ENCODE measurements around the gene SETBP1.
A peak's percentile ranks its signal among the peaks of the same experiment; 100 is the strongest.

Gene SETBP1

DNA sequence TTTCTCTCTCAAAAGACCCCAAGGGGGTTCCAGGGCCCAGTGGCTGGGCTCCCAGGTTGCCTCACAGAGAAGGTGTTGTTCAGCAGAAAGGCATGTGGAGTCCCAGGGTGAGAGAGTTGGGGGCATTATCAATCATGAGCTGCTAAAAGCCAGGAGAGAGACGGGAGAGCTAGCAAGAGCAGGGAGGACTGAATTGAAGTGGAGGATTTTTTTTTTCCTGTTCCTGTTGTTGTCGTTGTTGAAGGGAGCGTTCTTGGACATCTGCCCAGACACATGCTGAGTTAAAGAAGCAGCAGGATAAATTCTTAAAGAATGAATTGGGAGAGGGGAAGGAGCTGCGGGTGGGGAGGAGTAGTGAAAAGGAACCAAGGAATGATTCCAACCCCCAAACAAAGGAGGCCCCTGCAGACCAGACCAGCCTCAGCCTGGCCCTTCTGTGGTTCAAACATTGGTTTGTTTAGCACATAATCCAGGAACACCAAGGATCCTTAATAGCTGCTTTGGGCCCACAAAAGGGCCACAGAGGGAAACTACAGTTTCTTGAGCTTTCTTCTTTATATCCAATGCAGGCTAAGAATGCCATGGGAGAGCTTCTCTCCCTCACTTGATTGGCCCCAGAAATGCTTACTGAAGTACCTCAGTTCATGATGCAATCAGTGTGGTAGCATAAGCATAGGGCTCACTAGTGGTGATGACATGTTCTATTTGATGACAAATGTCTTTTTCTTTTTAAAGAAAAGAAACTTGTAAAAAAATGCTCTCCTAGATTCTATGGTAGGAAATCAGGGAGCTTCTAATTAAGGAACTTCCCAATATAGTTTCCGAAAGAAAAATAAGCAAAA lies 146.0 kb downstream of the SETBP1 start (continued):
- TF ChIP-seq ZIC2 (tag by site-specific recombination; IDR thresholded peaks at IDR 0.05): peak; percentile 90
- TF ChIP-seq, protein P1, sequence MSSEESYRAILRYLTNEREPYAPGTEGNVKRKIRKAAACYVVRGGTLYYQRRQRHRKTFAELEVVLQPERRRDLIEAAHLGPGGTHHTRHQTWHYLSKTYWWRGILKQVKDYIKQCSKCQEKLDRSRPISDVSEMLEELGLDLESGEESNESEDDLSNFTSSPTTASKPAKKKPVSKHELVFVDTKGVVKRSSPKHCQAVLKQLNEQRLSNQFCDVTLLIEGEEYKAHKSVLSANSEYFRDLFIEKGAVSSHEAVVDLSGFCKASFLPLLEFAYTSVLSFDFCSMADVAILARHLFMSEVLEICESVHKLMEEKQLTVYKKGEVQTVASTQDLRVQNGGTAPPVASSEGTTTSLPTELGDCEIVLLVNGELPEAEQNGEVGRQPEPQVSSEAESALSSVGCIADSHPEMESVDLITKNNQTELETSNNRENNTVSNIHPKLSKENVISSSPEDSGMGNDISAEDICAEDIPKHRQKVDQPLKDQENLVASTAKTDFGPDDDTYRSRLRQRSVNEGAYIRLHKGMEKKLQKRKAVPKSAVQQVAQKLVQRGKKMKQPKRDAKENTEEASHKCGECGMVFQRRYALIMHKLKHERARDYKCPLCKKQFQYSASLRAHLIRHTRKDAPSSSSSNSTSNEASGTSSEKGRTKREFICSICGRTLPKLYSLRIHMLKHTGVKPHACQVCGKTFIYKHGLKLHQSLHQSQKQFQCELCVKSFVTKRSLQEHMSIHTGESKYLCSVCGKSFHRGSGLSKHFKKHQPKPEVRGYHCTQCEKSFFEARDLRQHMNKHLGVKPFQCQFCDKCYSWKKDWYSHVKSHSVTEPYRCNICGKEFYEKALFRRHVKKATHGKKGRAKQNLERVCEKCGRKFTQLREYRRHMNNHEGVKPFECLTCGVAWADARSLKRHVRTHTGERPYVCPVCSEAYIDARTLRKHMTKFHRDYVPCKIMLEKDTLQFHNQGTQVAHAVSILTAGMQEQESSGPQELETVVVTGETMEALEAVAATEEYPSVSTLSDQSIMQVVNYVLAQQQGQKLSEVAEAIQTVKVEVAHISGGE (tag by site-specific recombination; conservative IDR thresholded peaks at IDR 0.05; ENCODE audit: low read depth): 0 out of 2 replicates have a peak, but pooled peaks have one; percentile 39
- TF ChIP-seq, protein P2, sequence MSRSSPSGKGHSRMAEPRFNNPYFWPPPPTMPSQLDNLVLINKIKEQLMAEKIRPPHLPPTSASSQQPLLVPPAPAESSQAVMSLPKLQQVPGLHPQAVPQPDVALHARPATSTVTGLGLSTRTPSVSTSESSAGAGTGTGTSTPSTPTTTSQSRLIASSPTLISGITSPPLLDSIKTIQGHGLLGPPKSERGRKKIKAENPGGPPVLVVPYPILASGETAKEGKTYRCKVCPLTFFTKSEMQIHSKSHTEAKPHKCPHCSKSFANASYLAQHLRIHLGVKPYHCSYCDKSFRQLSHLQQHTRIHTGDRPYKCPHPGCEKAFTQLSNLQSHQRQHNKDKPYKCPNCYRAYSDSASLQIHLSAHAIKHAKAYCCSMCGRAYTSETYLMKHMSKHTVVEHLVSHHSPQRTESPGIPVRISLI (tag by site-specific recombination; IDR thresholded peaks at IDR 0.05): 0 out of 2 replicates have a peak, but pooled peaks have one; percentile 15
- peak; percentile 31 for TF ChIP-seq ZNF335 (tag by site-specific recombination; conservative IDR thresholded peaks at IDR 0.05)
- peak; percentile 30; the same call in 1 of the 2 replicates for TF ChIP-seq ZFP69B (tag by site-specific recombination; IDR thresholded peaks at IDR 0.05)
- TF ChIP-seq, protein P3, sequence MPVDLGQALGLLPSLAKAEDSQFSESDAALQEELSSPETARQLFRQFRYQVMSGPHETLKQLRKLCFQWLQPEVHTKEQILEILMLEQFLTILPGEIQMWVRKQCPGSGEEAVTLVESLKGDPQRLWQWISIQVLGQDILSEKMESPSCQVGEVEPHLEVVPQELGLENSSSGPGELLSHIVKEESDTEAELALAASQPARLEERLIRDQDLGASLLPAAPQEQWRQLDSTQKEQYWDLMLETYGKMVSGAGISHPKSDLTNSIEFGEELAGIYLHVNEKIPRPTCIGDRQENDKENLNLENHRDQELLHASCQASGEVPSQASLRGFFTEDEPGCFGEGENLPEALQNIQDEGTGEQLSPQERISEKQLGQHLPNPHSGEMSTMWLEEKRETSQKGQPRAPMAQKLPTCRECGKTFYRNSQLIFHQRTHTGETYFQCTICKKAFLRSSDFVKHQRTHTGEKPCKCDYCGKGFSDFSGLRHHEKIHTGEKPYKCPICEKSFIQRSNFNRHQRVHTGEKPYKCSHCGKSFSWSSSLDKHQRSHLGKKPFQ (tag by site-specific recombination; IDR thresholded peaks at IDR 0.05): 0 out of 2 replicates have a peak, but pooled peaks have one; percentile 51

DNA sequence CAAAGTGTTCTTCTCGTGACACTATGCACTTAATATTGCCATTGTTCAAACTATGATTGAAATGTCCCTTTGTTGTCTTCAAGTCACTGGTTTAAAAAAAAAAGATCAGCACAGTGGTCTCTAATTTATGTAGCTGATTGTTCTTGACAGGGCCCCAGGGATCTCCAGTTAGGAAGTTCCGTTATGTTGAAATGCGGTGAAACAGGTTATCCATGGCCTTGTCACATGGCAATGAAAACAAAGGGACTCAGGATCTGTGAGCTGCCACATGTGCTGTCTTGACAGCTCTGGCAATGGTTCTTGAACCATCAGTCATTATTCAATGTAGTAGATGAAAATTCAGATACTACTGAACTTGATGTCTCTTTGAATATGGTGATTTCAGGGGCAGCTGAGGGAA lies 147.4 kb downstream of the SETBP1 start:
- CTCF ChIA-PET: interaction anchor here (0.7 to 3.3 kb wide), 3 partner anchors 385 to 698 kb away, joined by 3 to 9 read pairs (median 3); no protein-coding TSS in a partner anchor
- Histone ChIP-seq H3K27ac (ENCODE audit: extremely low read depth, low read depth, low read length) (no peak overlapping the region), H3K36me3 (ENCODE audit: control insufficient read depth in 2 of 2, insufficient read depth in 1 of 2, low read length in 2 of 2) (no peaks in the 10 kb centered on the region), H3K4me3 (ENCODE audit: low read depth, low read length) (no peak overlapping the region), H3K9me3 (ENCODE audit: control insufficient read depth, insufficient read depth, low read depth, low read length) (no peaks in the 10 kb centered on the region), H3K4me1 (ENCODE audit: control insufficient read depth, insufficient read depth, low read length) (peaks cover 20% of the 10 kb centered on the region)
- POLR2A ChIA-PET: no interaction called here
- no peak for TF ChIP-seq ZNF341 (tag by site-specific recombination; IDR thresholded peaks at IDR 0.05; ENCODE audit: low read depth)
- no peak for TF ChIP-seq ZNF571 (tag by site-specific recombination; IDR thresholded peaks at IDR 0.05)
- TF ChIP-seq, protein P4, sequence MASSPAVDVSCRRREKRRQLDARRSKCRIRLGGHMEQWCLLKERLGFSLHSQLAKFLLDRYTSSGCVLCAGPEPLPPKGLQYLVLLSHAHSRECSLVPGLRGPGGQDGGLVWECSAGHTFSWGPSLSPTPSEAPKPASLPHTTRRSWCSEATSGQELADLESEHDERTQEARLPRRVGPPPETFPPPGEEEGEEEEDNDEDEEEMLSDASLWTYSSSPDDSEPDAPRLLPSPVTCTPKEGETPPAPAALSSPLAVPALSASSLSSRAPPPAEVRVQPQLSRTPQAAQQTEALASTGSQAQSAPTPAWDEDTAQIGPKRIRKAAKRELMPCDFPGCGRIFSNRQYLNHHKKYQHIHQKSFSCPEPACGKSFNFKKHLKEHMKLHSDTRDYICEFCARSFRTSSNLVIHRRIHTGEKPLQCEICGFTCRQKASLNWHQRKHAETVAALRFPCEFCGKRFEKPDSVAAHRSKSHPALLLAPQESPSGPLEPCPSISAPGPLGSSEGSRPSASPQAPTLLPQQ (tag by site-specific recombination; IDR thresholded peaks at IDR 0.05): no peak
- TF ChIP-seq ZNF776 (tag by site-specific recombination; IDR thresholded peaks at IDR 0.05; ENCODE audit: borderline replicate concordance): no peak
- TF ChIP-seq ZNF529 (tag by site-specific recombination; IDR thresholded peaks at IDR 0.05; ENCODE audit: insufficient replicate concordance): no peak
- TF ChIP-seq, protein P5, sequence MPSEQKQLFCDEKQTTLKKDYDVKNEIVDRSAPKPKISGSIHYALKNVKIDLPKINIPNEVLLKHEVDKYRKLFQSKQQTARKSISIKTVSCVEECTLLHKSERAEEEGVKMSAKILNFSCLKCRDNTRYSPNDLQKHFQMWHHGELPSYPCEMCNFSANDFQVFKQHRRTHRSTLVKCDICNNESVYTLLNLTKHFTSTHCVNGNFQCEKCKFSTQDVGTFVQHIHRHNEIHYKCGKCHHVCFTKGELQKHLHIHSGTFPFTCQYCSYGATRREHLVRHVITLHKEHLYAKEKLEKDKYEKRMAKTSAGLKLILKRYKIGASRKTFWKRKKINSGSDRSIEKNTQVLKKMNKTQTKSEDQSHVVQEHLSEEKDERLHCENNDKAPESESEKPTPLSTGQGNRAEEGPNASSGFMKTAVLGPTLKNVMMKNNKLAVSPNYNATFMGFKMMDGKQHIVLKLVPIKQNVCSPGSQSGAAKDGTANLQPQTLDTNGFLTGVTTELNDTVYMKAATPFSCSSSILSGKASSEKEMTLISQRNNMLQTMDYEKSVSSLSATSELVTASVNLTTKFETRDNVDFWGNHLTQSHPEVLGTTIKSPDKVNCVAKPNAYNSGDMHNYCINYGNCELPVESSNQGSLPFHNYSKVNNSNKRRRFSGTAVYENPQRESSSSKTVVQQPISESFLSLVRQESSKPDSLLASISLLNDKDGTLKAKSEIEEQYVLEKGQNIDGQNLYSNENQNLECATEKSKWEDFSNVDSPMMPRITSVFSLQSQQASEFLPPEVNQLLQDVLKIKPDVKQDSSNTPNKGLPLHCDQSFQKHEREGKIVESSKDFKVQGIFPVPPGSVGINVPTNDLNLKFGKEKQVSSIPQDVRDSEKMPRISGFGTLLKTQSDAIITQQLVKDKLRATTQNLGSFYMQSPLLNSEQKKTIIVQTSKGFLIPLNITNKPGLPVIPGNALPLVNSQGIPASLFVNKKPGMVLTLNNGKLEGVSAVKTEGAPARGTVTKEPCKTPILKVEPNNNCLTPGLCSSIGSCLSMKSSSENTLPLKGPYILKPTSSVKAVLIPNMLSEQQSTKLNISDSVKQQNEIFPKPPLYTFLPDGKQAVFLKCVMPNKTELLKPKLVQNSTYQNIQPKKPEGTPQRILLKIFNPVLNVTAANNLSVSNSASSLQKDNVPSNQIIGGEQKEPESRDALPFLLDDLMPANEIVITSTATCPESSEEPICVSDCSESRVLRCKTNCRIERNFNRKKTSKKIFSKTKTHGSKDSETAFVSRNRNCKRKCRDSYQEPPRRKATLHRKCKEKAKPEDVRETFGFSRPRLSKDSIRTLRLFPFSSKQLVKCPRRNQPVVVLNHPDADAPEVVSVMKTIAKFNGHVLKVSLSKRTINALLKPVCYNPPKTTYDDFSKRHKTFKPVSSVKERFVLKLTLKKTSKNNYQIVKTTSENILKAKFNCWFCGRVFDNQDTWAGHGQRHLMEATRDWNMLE (tag by site-specific recombination; conservative IDR thresholded peaks at IDR 0.05; ENCODE audit: low read depth): no peak
- no peak for TF ChIP-seq ZNF510 (tag by site-specific recombination; IDR thresholded peaks at IDR 0.05; ENCODE audit: insufficient replicate concordance)
- TF ChIP-seq, protein P6, sequence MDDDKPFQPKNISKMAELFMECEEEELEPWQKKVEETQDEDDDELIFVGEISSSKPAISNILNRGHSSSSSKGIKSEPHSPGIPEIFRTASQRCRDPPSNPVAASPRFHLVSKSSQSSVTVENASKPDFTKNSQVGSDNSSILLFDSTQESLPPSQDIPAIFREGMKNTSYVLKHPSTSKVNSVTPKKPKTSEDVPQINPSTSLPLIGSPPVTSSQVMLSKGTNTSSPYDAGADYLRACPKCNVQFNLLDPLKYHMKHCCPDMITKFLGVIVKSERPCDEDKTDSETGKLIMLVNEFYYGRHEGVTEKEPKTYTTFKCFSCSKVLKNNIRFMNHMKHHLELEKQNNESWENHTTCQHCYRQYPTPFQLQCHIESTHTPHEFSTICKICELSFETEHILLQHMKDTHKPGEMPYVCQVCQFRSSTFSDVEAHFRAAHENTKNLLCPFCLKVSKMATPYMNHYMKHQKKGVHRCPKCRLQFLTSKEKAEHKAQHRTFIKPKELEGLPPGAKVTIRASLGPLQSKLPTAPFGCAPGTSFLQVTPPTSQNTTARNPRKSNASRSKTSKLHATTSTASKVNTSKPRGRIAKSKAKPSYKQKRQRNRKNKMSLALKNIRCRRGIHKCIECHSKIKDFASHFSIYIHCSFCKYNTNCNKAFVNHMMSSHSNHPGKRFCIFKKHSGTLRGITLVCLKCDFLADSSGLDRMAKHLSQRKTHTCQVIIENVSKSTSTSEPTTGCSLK (tag by site-specific recombination; IDR thresholded peaks at IDR 0.05): no peak
- TF ChIP-seq TCF7L2 (IDR thresholded peaks at IDR 0.05; ENCODE audit: borderline replicate concordance, low read depth, low read length): no peak
- TF ChIP-seq, protein P7, sequence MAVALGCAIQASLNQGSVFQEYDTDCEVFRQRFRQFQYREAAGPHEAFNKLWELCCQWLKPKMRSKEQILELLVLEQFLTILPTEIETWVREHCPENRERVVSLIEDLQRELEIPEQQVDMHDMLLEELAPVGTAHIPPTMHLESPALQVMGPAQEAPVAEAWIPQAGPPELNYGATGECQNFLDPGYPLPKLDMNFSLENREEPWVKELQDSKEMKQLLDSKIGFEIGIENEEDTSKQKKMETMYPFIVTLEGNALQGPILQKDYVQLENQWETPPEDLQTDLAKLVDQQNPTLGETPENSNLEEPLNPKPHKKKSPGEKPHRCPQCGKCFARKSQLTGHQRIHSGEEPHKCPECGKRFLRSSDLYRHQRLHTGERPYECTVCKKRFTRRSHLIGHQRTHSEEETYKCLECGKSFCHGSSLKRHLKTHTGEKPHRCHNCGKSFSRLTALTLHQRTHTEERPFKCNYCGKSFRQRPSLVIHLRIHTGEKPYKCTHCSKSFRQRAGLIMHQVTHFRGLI (tag by site-specific recombination; IDR thresholded peaks at IDR 0.05): no peak
